EH (cell line): ENCODE results near the gene RHOF.
"Not testable (repeated sequence)": the region's sequence is repeated elsewhere in the genome, so short reads cannot be mapped to it uniquely, and the experiment has no call there.

Experiments used
- DNase-seq: peaks from one replicate; pipeline ENCODE4 v3.0.0-alpha.2; 2015; ENCODE audit warnings: low read depth

The RHOF gene

DNA sequence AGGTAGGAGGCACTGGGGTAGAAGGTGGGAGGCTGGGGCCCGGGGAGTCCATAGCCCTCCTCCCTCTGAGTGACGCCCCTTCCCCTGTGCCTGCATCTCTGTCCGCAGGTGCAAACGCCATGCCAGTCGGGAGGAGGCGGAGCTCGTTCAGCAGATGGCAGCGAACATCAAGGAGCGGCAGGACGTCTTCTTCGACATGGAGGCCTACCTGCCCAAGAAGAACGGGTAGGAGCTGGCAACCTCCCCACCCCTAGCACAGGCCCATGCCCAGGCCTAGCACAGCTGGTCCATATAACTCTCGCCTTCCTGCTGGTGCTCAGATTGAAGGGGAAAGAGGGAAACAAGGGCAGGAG is 45.3 kb downstream of the RHOF start:
- DNase-seq: no peak

DNA sequence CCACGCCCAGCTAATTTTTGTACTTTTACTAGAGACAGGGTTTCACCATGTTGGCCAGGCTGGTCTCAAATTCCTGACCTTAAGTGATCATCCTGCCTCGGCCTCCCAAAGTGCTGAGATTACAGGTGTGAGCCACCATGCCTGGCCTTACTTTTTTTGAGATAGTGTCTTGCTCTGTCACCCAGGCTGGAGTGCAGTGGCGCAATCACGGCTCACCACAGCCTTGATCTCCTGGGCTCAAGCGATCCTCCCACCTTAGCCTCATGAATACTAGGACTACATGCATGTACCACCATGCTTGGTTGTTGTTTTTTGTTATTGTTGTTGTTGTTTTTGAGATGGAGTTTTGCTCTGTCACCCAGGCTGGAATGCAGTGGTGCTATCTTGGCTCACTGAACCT is 47.9 kb downstream of the RHOF start:
- not testable (repeated sequence) for DNase-seq

- DNase-seq: no peak
These were observed 51.7 kb downstream of the RHOF start for GRCh38 chr12:121741743-121742142.

- no peak for DNase-seq
These were observed 52.6 kb downstream of the RHOF start for GRCh38 chr12:121740847-121741246.

GRCh38 chr12:121738340-121738858 is 55.1 kb downstream of the RHOF start:
- no peak for DNase-seq

- DNase-seq: no peak
These were observed 59.6 kb downstream of the RHOF start for GRCh38 chr12:121733849-121734248.

DNA sequence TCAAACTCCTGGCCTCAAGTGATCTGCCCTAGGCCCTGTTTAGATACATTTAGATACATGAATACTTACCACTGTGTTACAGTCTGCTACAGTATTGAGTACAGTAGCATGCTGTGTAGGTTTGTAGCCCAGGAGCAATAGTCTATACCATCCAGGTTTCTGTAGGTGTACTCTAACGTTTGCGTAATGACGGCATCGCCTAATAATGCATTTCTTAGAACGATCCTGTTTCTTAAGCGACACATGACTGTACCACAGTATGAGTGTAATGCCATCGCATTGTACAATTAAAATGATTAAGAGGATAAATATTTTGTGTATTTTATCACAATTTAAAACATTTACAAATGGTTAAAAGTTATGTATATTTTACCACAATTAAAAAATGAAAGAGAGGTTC is 62.0 kb downstream of the RHOF start:
- DNase-seq: no peak

DNA sequence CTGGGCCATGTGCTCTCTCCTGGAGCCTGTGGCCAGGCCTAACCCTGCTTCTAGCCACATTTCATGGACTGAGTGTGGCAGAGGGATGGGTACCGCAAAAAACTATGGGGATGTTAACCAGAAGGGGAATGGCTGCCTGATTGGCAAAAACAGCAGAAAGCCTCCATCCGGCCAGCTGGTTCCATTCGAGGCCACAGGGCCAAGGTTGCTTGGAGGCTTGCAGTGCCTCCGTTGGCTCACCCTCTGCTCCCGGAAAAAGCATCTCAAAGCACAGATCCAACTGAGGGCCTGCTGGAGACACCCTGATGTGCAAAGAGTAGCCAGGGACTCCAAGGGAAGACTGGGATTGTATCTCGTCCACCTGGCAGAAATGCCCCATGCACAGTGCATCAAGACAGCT is 64.5 kb downstream of the RHOF start:
- DNase-seq: no peak
